Measurements from ENCODE around the gene FDX2. TPM values are rescaled to one million over a fixed set of nuclear protein-coding genes. Genes with fewer than 3 reads are reported as not detected.
A peak's percentile ranks its signal among the peaks of the same experiment; 100 is the strongest.

FDX2 gene
- total and polyA plus RNA-seq, 2 of the 13 experiments (the other 11 are each of a cell fraction or from before 2014, with no cell fraction given) = 21.0 to 24.7 TPM

GRCh38 chr19:10286803-10287737 lies 28.7 kb downstream of the FDX2 start, which contains the start of gene ICAM4 (continued):
- TF ChIP-seq HMGXB3 (CRISPR knock-in tag; IDR thresholded peaks at IDR 0.05; ENCODE audit: borderline replicate concordance) (0 out of 2 replicates have a peak, but pooled peaks have one; percentile 26), TBX2 (CRISPR knock-in tag; IDR thresholded peaks at IDR 0.05; ENCODE audit: borderline replicate concordance) (no peak), KLF9 (CRISPR knock-in tag; IDR thresholded peaks at IDR 0.05; ENCODE audit: low read depth) (no peak), HNRNPL (IDR thresholded peaks at IDR 0.05; ENCODE audit: low read depth, low read length) (0 out of 2 replicates have a peak, but pooled peaks have one; percentile 63), ZFP62 (CRISPR knock-in tag; IDR thresholded peaks at IDR 0.05) (no peak), ZNF329 (CRISPR knock-in tag; IDR thresholded peaks at IDR 0.05; ENCODE audit: low read depth) (no peak), FOXA3 (CRISPR knock-in tag; IDR thresholded peaks at IDR 0.05) (no peak), LRRFIP1 (CRISPR knock-in tag; conservative IDR thresholded peaks at IDR 0.05) (no peak), GZF1 (CRISPR knock-in tag; IDR thresholded peaks at IDR 0.05) (no peak), ATF3 (CRISPR knock-in tag; IDR thresholded peaks at IDR 0.05) (no peak), TEAD2 (CRISPR knock-in tag; IDR thresholded peaks at IDR 0.05) (no peak), ZNF605 (CRISPR knock-in tag; IDR thresholded peaks at IDR 0.05) (no peak), TRIM24 (CRISPR knock-in tag; IDR thresholded peaks at IDR 0.05) (no peak), GTF3A (CRISPR knock-in tag; conservative IDR thresholded peaks at IDR 0.05) (no peak), ESRRA (CRISPR knock-in tag; IDR thresholded peaks at IDR 0.05; ENCODE audit: low read depth) (no peak), NPAS2 (CRISPR knock-in tag; IDR thresholded peaks at IDR 0.05; ENCODE audit: borderline replicate concordance) (no peak)
- TF ChIP-seq, protein P1, sequence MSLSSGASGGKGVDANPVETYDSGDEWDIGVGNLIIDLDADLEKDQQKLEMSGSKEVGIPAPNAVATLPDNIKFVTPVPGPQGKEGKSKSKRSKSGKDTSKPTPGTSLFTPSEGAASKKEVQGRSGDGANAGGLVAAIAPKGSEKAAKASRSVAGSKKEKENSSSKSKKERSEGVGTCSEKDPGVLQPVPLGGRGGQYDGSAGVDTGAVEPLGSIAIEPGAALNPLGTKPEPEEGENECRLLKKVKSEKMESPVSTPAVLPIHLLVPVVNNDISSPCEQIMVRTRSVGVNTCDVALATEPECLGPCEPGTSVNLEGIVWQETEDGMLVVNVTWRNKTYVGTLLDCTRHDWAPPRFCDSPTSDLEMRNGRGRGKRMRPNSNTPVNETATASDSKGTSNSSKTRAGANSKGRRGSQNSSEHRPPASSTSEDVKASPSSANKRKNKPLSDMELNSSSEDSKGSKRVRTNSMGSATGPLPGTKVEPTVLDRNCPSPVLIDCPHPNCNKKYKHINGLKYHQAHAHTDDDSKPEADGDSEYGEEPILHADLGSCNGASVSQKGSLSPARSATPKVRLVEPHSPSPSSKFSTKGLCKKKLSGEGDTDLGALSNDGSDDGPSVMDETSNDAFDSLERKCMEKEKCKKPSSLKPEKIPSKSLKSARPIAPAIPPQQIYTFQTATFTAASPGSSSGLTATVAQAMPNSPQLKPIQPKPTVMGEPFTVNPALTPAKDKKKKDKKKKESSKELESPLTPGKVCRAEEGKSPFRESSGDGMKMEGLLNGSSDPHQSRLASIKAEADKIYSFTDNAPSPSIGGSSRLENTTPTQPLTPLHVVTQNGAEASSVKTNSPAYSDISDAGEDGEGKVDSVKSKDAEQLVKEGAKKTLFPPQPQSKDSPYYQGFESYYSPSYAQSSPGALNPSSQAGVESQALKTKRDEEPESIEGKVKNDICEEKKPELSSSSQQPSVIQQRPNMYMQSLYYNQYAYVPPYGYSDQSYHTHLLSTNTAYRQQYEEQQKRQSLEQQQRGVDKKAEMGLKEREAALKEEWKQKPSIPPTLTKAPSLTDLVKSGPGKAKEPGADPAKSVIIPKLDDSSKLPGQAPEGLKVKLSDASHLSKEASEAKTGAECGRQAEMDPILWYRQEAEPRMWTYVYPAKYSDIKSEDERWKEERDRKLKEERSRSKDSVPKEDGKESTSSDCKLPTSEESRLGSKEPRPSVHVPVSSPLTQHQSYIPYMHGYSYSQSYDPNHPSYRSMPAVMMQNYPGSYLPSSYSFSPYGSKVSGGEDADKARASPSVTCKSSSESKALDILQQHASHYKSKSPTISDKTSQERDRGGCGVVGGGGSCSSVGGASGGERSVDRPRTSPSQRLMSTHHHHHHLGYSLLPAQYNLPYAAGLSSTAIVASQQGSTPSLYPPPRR (CRISPR knock-in tag; IDR thresholded peaks at IDR 0.05; ENCODE audit: borderline replicate concordance) = peak; percentile 5
